ENCODE results near the gene HDAC4. TPM values are rescaled to one million over a fixed set of nuclear protein-coding genes. Genes with fewer than 3 reads are reported as not detected.

Gene HDAC4
- total and polyA plus RNA-seq, 2 of the 8 experiments (the other 6 are each of a cell fraction or from before 2014, with no cell fraction given): 15.4 to 31.5 TPM

- no peak for FAIRE-seq
- no peak for TF ChIP-seq TBP (IDR thresholded peaks at IDR 0.05; ENCODE audit: low read depth, low read length)
Measured at GRCh38 chr2:239266779-239267287, 134.0 kb downstream of the HDAC4 start.

More at GRCh38 chr2:239266779-239267287, 134.0 kb downstream of the HDAC4 start:
- H2BK120ac ChIP-seq (replicated peaks; ENCODE audit: low read depth, low read length): no peak overlapping the region
- H3K14ac ChIP-seq (ENCODE audit: insufficient read length): no peak overlapping the region
- no peak overlapping the region for H3K4me3 ChIP-seq (ENCODE audit: extremely low read depth in 1 of 4, insufficient read depth in 2 of 4, low read depth in 3 of 4, low read length in 4 of 4)
- H3K23me2 ChIP-seq (ENCODE audit: low read depth, low read length): no peaks in the 10 kb centered on the region; the same call in 1 of the 2 replicates
- DNase-seq (ENCODE audit: low read depth in 1 of 2, low spot score in 2 of 2): no peak
- H2BK20ac ChIP-seq (ENCODE audit: low read length): no peak overlapping the region
- H2BK5ac ChIP-seq (ENCODE audit: low read depth, low read length): peak overlapping the region; percentile 81
- H2AFZ ChIP-seq (ENCODE audit: low read length): no peak overlapping the region
- CTCF ChIA-PET (ENCODE audit: partially characterized antibody): interaction anchor here (0.7 to 2.0 kb wide), 9 partner anchors 10 to 130 kb away, joined by 3 to 6 read pairs (median 3); no protein-coding TSS in a partner anchor
- no peak overlapping the region for H3K4ac ChIP-seq (replicated peaks; ENCODE audit: insufficient read length, low read depth, low read length)
- H3K9ac ChIP-seq (replicated peaks in 1 of 4; ENCODE audit: extremely low read depth in 1 of 4, low read depth in 3 of 4, low read length in 3 of 4): no peak overlapping the region
- H3K79me1 ChIP-seq (ENCODE audit: low read depth, low read length): peaks cover 23% of the 10 kb centered on the region
- no peak overlapping the region; the same call in 1 of the 2 replicates for H3K18ac ChIP-seq (ENCODE audit: extremely low read depth, low read length)
- no peaks in the 10 kb centered on the region for H3K27me3 ChIP-seq (replicated peaks in 1 of 4; ENCODE audit: control insufficient read depth in 3 of 4, extremely low read depth in 1 of 4, insufficient read depth in 3 of 4, low read length in 3 of 4)
- no peak overlapping the region for H3K23ac ChIP-seq (ENCODE audit: insufficient read length)
- peaks cover 0 to 22% (median 13%) of the 10 kb centered on the region in 4 experiments; a peak in 5 of 7 replicates for H3K4me1 ChIP-seq (replicated peaks in 1 of 4; ENCODE audit: control insufficient read depth in 3 of 4, insufficient read depth in 4 of 4, low read length in 3 of 4)
- no peak overlapping the region; the same call in none of the 2 replicates for H2AK5ac ChIP-seq (ENCODE audit: low read depth, low read length)
- WGBS, 2 experiments (ENCODE audit: extremely low coverage in 1 of 2, insufficient coverage in 1 of 2, insufficient read length in 1 of 2, insufficient replicate concordance in 2 of 2, low coverage in 1 of 2, low lambda C conversion rate in 2 of 2, missing lambda C conversion rate in 1 of 2): 91% methylated on average over 10 of the region's 10 CpGs; no CpG with 5 or more reads in 1 of the 2 experiments
- H3K36me3 ChIP-seq (ENCODE audit: control insufficient read depth in 2 of 4, insufficient read depth in 4 of 4, low read length in 3 of 4): no peaks in the 10 kb centered on the region
- peak overlapping the region; percentile 66 for H4K91ac ChIP-seq (replicated peaks; ENCODE audit: insufficient read length, low read length)
- POLR2A ChIA-PET (ENCODE audit: partially characterized antibody): no interaction called here
- peaks cover 4 to 31% of the 10 kb centered on the region in 2 experiments for H4K20me1 ChIP-seq (replicated peaks in 1 of 2; ENCODE audit: control insufficient read depth in 1 of 2, insufficient read depth in 2 of 2, low read length in 2 of 2)
- H4K5ac ChIP-seq (ENCODE audit: insufficient read length, low read depth, low read length): no peak overlapping the region
- no peaks in the 10 kb centered on the region for H3K9me3 ChIP-seq (ENCODE audit: insufficient read depth in 2 of 2, low read depth in 1 of 2, low read length in 1 of 2)
- H3K27ac ChIP-seq (ENCODE audit: low read depth, low read length): no peak overlapping the region
- 0 out of 2 replicates have a peak overlapping the region, but pooled peaks have one; percentile 33 for H2BK12ac ChIP-seq (ENCODE audit: low read depth, low read length)
- H3K79me2 ChIP-seq (ENCODE audit: control insufficient read depth in 1 of 2, insufficient read depth in 2 of 2, low read length in 2 of 2): peaks cover 3 to 95% of the 10 kb centered on the region in 2 experiments; a peak in 2 of 4 replicates
- 0 out of 2 replicates have a peak overlapping the region, but pooled peaks have one; percentile 29 for H4K8ac ChIP-seq (ENCODE audit: extremely low read depth, insufficient read depth, low read length)
- no peak overlapping the region for H3K56ac ChIP-seq (replicated peaks; ENCODE audit: insufficient read length, low read depth, low read length)
- H2BK15ac ChIP-seq (ENCODE audit: low read length): peak overlapping the region; percentile 81; the same call in 1 of the 2 replicates
- H3K4me2 ChIP-seq (ENCODE audit: insufficient read depth in 1 of 2, low read depth in 2 of 2, low read length in 2 of 2): no peak overlapping the region

Data from H1 (cell line).